OCI-LY1 (cell line): Measurements from ENCODE around the gene PARD6A.

Source experiments
- EZH2 ChIP-seq: fragments of 200-600 bp; sonication (generic), shearing (Covaris generic); IDR thresholded peaks from 2 replicates; pipeline ENCODE4 v1.8.0; 2017; ENCODE audit warnings: borderline replicate concordance, mixed run types, mild to moderate bottlenecking, antibody characterized with exemption, low read length, moderate library complexity, mixed read lengths
- TF ChIP-seq, protein P1 (sequence below): fragments of 200-600 bp; sonication (generic), shearing (Covaris generic); IDR thresholded peaks from 2 replicates; pipeline ENCODE4 v1.5.1; 2017; ENCODE audit warnings: mild to moderate bottlenecking, antibody characterized with exemption, low read length, moderate library complexity, mixed read lengths

DNA sequence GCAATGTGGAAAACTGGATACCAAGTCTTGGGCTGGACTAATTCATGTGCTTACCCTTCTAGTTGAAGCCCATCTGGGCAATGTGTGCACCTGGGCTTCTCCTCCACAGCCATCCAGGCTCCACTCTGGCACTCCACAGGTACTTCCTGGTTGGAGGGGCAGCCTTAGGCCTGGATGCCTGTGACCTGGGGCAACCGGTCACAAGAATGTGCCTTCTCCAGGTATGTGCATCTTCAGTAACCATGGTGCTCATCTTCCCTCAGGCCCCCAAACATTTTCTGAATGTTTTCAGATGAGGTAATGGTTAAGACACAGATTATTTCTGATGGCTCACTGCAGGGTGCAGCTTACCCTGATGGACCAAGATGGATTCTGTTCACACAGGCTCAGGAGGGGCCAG is 17.0 kb downstream of the PARD6A start:
- TF ChIP-seq, protein P1, sequence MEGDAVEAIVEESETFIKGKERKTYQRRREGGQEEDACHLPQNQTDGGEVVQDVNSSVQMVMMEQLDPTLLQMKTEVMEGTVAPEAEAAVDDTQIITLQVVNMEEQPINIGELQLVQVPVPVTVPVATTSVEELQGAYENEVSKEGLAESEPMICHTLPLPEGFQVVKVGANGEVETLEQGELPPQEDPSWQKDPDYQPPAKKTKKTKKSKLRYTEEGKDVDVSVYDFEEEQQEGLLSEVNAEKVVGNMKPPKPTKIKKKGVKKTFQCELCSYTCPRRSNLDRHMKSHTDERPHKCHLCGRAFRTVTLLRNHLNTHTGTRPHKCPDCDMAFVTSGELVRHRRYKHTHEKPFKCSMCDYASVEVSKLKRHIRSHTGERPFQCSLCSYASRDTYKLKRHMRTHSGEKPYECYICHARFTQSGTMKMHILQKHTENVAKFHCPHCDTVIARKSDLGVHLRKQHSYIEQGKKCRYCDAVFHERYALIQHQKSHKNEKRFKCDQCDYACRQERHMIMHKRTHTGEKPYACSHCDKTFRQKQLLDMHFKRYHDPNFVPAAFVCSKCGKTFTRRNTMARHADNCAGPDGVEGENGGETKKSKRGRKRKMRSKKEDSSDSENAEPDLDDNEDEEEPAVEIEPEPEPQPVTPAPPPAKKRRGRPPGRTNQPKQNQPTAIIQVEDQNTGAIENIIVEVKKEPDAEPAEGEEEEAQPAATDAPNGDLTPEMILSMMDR: no peak
- TF ChIP-seq EZH2: no peak
